CD4-positive, alpha-beta T cell (primary cell): ENCODE results near the gene PBX1. TPM values are rescaled to one million over a fixed set of nuclear protein-coding genes. Genes with fewer than 3 reads are reported as not detected.

Experiments used
- ATAC-seq: fragments of 200-7000 bp; cut with Tn5 transposase; one replicate; pipeline ENCODE4 v1.10.0; 2022; ENCODE audit warnings: mild to moderate bottlenecking; ENCODE audit not compliant: poor library complexity
- CTCF ChIA-PET: fragments of 350-600 bp; sonication (Branson Sonifier 250); formaldehyde crosslinking; loops from one replicate; lab custom pipeline; 2021; ENCODE audit warnings: antibody characterized with exemption, inconsistent platforms; lab: Charles Lee
- POLR2A ChIA-PET: fragments of 350-600 bp; sonication (Branson Sonifier 250); formaldehyde crosslinking; loops from one replicate; lab custom pipeline; 2021; ENCODE audit warnings: antibody characterized with exemption, inconsistent platforms; lab: Charles Lee
- DNase-seq, 14 experiments: peaks; one replicate each; pipeline ENCODE4 v3.0.0-alpha.2; 2013 to 2020; ENCODE audit warnings: mixed read lengths in 2 of 14
- H3K27ac ChIP-seq, 2 donors: one replicate each; pipeline versions ENCODE4 v1.5.1 to v1.7.0; 2013; ENCODE audit warnings: low read length in 2 of 2, low read depth in 1 of 2, mild to moderate bottlenecking in 1 of 2
- H3K27me3 ChIP-seq, 2 experiments: 1 replicate in 1 of 2; 2 replicates in 1 of 2; pipeline versions ENCODE4 v1.6.1 to v1.7.0; 2013; ENCODE audit warnings: low read length in 2 of 2, control low read depth in 1 of 2, mild to moderate bottlenecking in 1 of 2, moderate library complexity in 1 of 2; ENCODE audit not compliant: insufficient read depth in 2 of 2, control insufficient read depth in 1 of 2
- H3K36me3 ChIP-seq: one replicate; pipeline ENCODE4 v1.6.1; 2013; ENCODE audit warnings: low read length, control low read depth; ENCODE audit not compliant: insufficient read depth
- H3K4me1 ChIP-seq: one replicate; pipeline ENCODE4 v1.6.1; 2013; ENCODE audit warnings: low read length, control low read depth; ENCODE audit not compliant: insufficient read depth
- H3K4me3 ChIP-seq: one replicate; pipeline ENCODE4 v1.5.1; 2013; ENCODE audit warnings: mild to moderate bottlenecking, low read length, moderate library complexity
- H3K9me3 ChIP-seq, 2 experiments: 1 replicate in 1 of 2; 2 replicates in 1 of 2; pipeline versions ENCODE4 v1.6.1 to v1.7.0; 2013; ENCODE audit warnings: low read length in 2 of 2, mild to moderate bottlenecking in 2 of 2, control low read depth in 1 of 2, moderate library complexity in 1 of 2; ENCODE audit not compliant: control insufficient read depth in 1 of 2, insufficient read depth in 1 of 2
- H3K27ac Mint-ChIP-seq: one replicate; pipeline ENCODE4 v1.8.0; 2020; ENCODE audit warnings: mixed read lengths
- H3K27me3 Mint-ChIP-seq: one replicate; pipeline ENCODE4 v1.8.0; 2021; ENCODE audit warnings: mixed read lengths
- H3K36me3 Mint-ChIP-seq: one replicate; pipeline ENCODE4 v1.8.0; 2021; ENCODE audit warnings: low read depth, mixed read lengths
- H3K4me1 Mint-ChIP-seq: one replicate; pipeline ENCODE4 v1.8.0; 2021; ENCODE audit warnings: low read depth, mixed read lengths
- H3K4me3 Mint-ChIP-seq: one replicate; pipeline ENCODE4 v1.8.0; 2020; ENCODE audit warnings: mild to moderate bottlenecking, mixed read lengths
- H3K9me3 Mint-ChIP-seq: one replicate; pipeline ENCODE4 v1.8.0; 2020; ENCODE audit warnings: mixed read lengths
- intact Hi-C, 2 experiments: fragments of 100-400 bp; cut with DNase I in 1 of 2; cut with micrococcal nuclease in 1 of 2; formaldehyde crosslinking; loops; one replicate each; pipeline versions ENCODE4 v1.15.1 to v1.9.0; 2023 to 2025; cut with DNase I, micrococcal nuclease
- total RNA-seq, 174 experiments: library from RNA in 2 of 174; stranded (reverse) in 2 of 174; gene quantifications; one replicate each; pipeline ENCODE4 v1.2.3 and lab custom pipeline; 2021 to 2026
- TF ChIP-seq, protein P1 (sequence below): fragments of 200-600 bp; IDR thresholded peaks from one replicate; pipeline ENCODE4 v1.8.0; 2022; ENCODE audit warnings: antibody characterized with exemption, mild to moderate bottlenecking

Gene PBX1
- total RNA-seq, 2 experiments from 2014 or later, result 0.64 to 0.96 TPM

DNA sequence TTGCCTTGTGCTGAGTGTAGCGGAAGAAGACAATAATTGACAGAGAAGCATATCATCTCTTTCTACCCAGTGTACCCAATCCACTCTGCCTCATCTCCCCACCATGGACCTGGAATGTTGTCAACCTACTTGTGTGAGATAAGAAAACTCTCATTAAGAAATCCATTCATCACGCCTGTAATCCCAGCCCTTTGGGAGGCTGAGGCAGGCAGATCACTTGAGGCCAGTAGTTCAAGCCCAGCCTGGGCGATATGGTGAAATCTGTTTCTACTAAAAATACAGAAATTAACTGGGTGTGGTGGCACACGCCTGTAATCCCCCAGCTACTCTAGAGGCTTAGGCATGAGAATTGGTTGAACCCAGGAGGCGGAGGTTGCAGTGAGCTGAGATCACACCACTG is 209.6 kb downstream of the PBX1 start:
- no peaks in the 10 kb centered on the region for H3K27me3 Mint-ChIP-seq
- TF ChIP-seq, protein P1, sequence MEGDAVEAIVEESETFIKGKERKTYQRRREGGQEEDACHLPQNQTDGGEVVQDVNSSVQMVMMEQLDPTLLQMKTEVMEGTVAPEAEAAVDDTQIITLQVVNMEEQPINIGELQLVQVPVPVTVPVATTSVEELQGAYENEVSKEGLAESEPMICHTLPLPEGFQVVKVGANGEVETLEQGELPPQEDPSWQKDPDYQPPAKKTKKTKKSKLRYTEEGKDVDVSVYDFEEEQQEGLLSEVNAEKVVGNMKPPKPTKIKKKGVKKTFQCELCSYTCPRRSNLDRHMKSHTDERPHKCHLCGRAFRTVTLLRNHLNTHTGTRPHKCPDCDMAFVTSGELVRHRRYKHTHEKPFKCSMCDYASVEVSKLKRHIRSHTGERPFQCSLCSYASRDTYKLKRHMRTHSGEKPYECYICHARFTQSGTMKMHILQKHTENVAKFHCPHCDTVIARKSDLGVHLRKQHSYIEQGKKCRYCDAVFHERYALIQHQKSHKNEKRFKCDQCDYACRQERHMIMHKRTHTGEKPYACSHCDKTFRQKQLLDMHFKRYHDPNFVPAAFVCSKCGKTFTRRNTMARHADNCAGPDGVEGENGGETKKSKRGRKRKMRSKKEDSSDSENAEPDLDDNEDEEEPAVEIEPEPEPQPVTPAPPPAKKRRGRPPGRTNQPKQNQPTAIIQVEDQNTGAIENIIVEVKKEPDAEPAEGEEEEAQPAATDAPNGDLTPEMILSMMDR, result no peak
- intact Hi-C loops, result no loop called here

DNA sequence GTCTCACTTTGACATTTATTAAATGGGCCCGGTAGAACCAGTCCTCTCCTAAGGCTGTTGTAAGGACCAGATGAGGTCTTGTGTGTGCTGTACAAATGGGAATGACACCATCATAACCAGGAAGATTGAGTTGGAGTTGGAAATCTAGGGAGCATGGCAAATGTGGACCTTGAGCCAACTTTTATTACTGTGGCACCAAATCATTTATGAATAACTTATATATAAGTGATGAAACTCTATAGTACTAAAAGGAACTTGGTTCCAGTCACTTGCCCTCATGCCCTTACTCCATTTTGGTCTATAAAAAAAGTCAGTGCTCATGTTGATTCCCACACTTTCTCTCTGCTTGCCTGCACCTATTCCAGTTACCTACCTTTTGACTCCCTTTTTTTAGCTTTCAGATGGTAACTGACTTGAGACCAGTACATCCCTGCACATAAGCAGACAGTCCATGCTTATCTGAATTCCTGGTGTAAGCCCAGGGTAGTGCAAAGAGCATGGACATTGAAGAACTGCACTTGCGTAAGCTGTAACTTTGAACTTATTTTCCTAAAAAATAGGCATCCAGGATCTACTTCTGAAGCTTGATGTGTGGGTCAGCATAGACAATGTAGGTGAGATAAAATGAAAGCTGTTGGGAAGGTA is 210.6 kb downstream of the PBX1 start:
- no peaks in the 10 kb centered on the region for H3K9me3 Mint-ChIP-seq
- no peak overlapping the region for H3K4me3 ChIP-seq
- no peaks in the 10 kb centered on the region for H3K27me3 Mint-ChIP-seq
- H3K36me3 ChIP-seq, result no peaks in the 10 kb centered on the region
- no peaks in the 10 kb centered on the region for H3K27me3 ChIP-seq
- no peaks in the 10 kb centered on the region for H3K4me1 Mint-ChIP-seq
- H3K27ac ChIP-seq, result no peak overlapping the region
- no peaks in the 10 kb centered on the region for H3K4me1 ChIP-seq
- TF ChIP-seq, protein P1, result no peak
- ATAC-seq (no peak), DNase-seq (no peak)
- CTCF ChIA-PET, result no interaction called here
- H3K4me3 Mint-ChIP-seq, result no peak overlapping the region
- H3K36me3 Mint-ChIP-seq, result no peaks in the 10 kb centered on the region
- intact Hi-C loops, result no loop called here
- POLR2A ChIA-PET, result interaction anchor here (0.6 kb wide), 1 partner anchor 23 kb away, joined by 3 read pairs; no protein-coding TSS in a partner anchor
- peaks cover 0 to 4% of the 10 kb centered on the region in 2 experiments for H3K9me3 ChIP-seq
- no peak overlapping the region for H3K27ac Mint-ChIP-seq

More for the DNA sequence above, 209.6 kb downstream of the PBX1 start:
- H3K27me3 ChIP-seq, result no peaks in the 10 kb centered on the region
- Mint-ChIP-seq H3K27ac (no peak overlapping the region), H3K9me3 (no peaks in the 10 kb centered on the region), H3K4me1 (no peaks in the 10 kb centered on the region), H3K4me3 (no peak overlapping the region), H3K36me3 (no peaks in the 10 kb centered on the region)
- DNase-seq (no peak), ATAC-seq (no peak)
- no peak overlapping the region for H3K4me3 ChIP-seq
- H3K4me1 ChIP-seq, result no peaks in the 10 kb centered on the region
- POLR2A ChIA-PET, result no interaction called here
- CTCF ChIA-PET, result no interaction called here
- peaks cover 0 to 4% of the 10 kb centered on the region in 2 experiments for H3K9me3 ChIP-seq
- no peaks in the 10 kb centered on the region for H3K36me3 ChIP-seq
- H3K27ac ChIP-seq, result no peak overlapping the region

DNA sequence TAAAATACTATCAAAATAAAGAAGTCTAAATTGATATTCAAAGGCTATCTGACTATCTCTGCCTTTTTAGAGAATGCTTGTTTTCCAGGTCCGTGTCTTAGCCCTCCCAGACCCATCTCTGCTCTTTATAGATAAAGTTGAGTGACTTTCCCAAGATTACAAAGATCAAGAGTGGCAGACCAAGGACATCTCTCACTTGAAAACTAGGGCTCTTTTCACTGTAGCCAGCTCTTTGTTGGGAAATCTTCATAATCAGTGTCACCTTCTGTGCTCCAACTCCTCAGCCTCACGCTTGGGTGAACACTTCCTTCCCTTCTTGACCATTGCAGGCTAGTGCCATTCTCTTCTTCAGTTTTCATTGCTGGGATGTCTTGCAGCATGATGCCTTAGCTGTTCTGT is 211.1 kb downstream of the PBX1 start:
- intact Hi-C loops, result no loop called here
- Histone ChIP-seq H3K9me3 (peaks cover 0 to 4% of the 10 kb centered on the region in 2 experiments), H3K27me3 (no peaks in the 10 kb centered on the region), H3K36me3 (no peaks in the 10 kb centered on the region), H3K4me1 (no peaks in the 10 kb centered on the region), H3K4me3 (no peak overlapping the region), H3K27ac (no peak overlapping the region)
- ATAC-seq, result no peak
- Mint-ChIP-seq H3K4me3 (no peak overlapping the region), H3K4me1 (no peaks in the 10 kb centered on the region), H3K36me3 (no peaks in the 10 kb centered on the region), H3K27ac (no peak overlapping the region), H3K9me3 (no peaks in the 10 kb centered on the region), H3K27me3 (no peaks in the 10 kb centered on the region)
- ChIA-PET POLR2A (interaction anchor here (0.6 kb wide), 1 partner anchor 24 kb away, joined by 3 read pairs; no protein-coding TSS in a partner anchor), CTCF (no interaction called here)
- TF ChIP-seq, protein P1, result no peak
- DNase-seq, result no peak
